GM18520 (cell line): ENCODE data around the gene CSPG4.
A peak's percentile ranks its signal among the peaks of the same experiment; 100 is the strongest.
"Not testable (repeated sequence)": the region's sequence is repeated elsewhere in the genome, so short reads cannot be mapped to it uniquely, and the experiment has no call there.

Source experiments
- ATAC-seq: cut with Tn5 transposase; IDR thresholded peaks from one replicate; pipeline ENCODE4 v1.9.1; 2021; ENCODE audit not compliant: unreplicated experiment

CSPG4 gene

GRCh38 chr15:75742346-75742745 is 29.7 kb upstream of the CSPG4 start:
- not testable (repeated sequence) for ATAC-seq

GRCh38 chr15:75739791-75740190 is 27.1 kb upstream of the CSPG4 start:
- no peak for ATAC-seq

- ATAC-seq, result peak; percentile 95
Observed at GRCh38 chr15:75738647-75739325, 26.1 kb upstream of the CSPG4 start.

GRCh38 chr15:75738014-75738646 is 25.5 kb upstream of the CSPG4 start:
- peak; percentile 8 for ATAC-seq

- ATAC-seq, result not testable (repeated sequence)
Observed at GRCh38 chr15:75737116-75738013, 24.7 kb upstream of the CSPG4 start.

- no peak for ATAC-seq
Observed at GRCh38 chr15:75736256-75736655, 23.6 kb upstream of the CSPG4 start.

GRCh38 chr15:75734861-75735760 is 22.5 kb upstream of the CSPG4 start:
- ATAC-seq, result not testable (repeated sequence)

GRCh38 chr15:75733761-75734651 is 21.4 kb upstream of the CSPG4 start:
- ATAC-seq, result no peak

GRCh38 chr15:75732809-75733451 is 20.3 kb upstream of the CSPG4 start:
- ATAC-seq, result peak; percentile 38

- ATAC-seq, result no peak
Observed at GRCh38 chr15:75732177-75732808, 19.6 kb upstream of the CSPG4 start.

- ATAC-seq, result no peak
Observed at GRCh38 chr15:75731248-75732151, 18.9 kb upstream of the CSPG4 start.

GRCh38 chr15:75730376-75731247 is 18.0 kb upstream of the CSPG4 start:
- ATAC-seq, result not testable (repeated sequence)

- ATAC-seq, result no peak
Observed at GRCh38 chr15:75729326-75730069, 16.9 kb upstream of the CSPG4 start.

GRCh38 chr15:75727851-75728715 is 15.4 kb upstream of the CSPG4 start:
- no peak for ATAC-seq

- ATAC-seq, result no peak
Observed at GRCh38 chr15:75727031-75727531, 14.4 kb upstream of the CSPG4 start.
